GM12892 (cell line): Measurements from ENCODE around the gene PPP2R1B.

ENCODE experiments used
- POLR2A ChIP-seq: IDR thresholded peaks from 2 replicates; pipeline ENCODE4 v1.6.1; 2011; ENCODE audit warnings: low read depth, low read length, control low read depth
- TAF1 ChIP-seq: IDR thresholded peaks from 2 replicates; pipeline ENCODE4 v1.6.1; 2011; ENCODE audit warnings: low read depth, mild to moderate bottlenecking, control low read depth, low read length, borderline replicate concordance

GRCh38 chr11:111698852-111699559, 67.2 kb downstream of the PPP2R1B start:
- TF ChIP-seq TAF1, result no peak
- no peak for TF ChIP-seq POLR2A
